ENCODE results near the gene TLK1. TPM values are rescaled to one million over a fixed set of nuclear protein-coding genes. Genes with fewer than 3 reads are reported as not detected.

TLK1 gene
- total RNA-seq, 2 donors from 2014 or later = 50.5 to 95.8 TPM

- no peaks in the 10 kb centered on the region for H3K9me3 ChIP-seq
- intact Hi-C loops (cut with DNase I) = loop anchor here (10.0 kb wide), 1 partner anchor 67 kb away; no protein-coding TSS in a partner anchor
- no peak for DNase-seq (ENCODE audit: low spot score)
- WGBS = 93% methylated on average over 5 of the region's 5 CpGs
- H3K27ac ChIP-seq = no peak overlapping the region
- H3K27me3 ChIP-seq (replicated peaks; ENCODE audit: insufficient read depth) = no peaks in the 10 kb centered on the region
- no peaks in the 10 kb centered on the region for H3K36me3 ChIP-seq
- TF ChIP-seq POLR2AphosphoS5 (IDR thresholded peaks at IDR 0.05) = no peak
- TF ChIP-seq POLR2A (IDR thresholded peaks at IDR 0.05) = no peak
- no peak for TF ChIP-seq CTCF (IDR thresholded peaks at IDR 0.05)
- H3K4me1 ChIP-seq (replicated peaks) = no peaks in the 10 kb centered on the region
- H3K4me3 ChIP-seq = no peak overlapping the region
These were observed 72.4 kb downstream of the TLK1 start for GRCh38 chr2:171088057-171088834.

GRCh38 chr2:171087547-171087946, 73.1 kb downstream of the TLK1 start:
- Histone ChIP-seq H3K4me1 (replicated peaks) (no peaks in the 10 kb centered on the region), H3K27me3 (replicated peaks; ENCODE audit: insufficient read depth) (no peaks in the 10 kb centered on the region), H3K4me3 (no peak overlapping the region), H3K9me3 (no peaks in the 10 kb centered on the region), H3K36me3 (no peaks in the 10 kb centered on the region), H3K27ac (no peak overlapping the region)
- DNase-seq (ENCODE audit: low spot score) = no peak
- TF ChIP-seq CTCF (IDR thresholded peaks at IDR 0.05) (no peak), POLR2A (IDR thresholded peaks at IDR 0.05) (no peak), POLR2AphosphoS5 (IDR thresholded peaks at IDR 0.05) (no peak)
- WGBS = 94% methylated on average over 1 of the region's 1 CpG
- intact Hi-C loops (cut with DNase I) = loop anchor here (10.0 kb wide), 1 partner anchor 67 kb away; no protein-coding TSS in a partner anchor

- no peaks in the 10 kb centered on the region for H3K4me1 ChIP-seq (replicated peaks)
- WGBS = 53% methylated on average over 13 of the region's 13 CpGs
- DNase-seq (ENCODE audit: low spot score) = peak; percentile 16
These were observed 74.1 kb downstream of the TLK1 start for GRCh38 chr2:171086352-171087290.

GRCh38 chr2:171084128-171084527, 76.6 kb downstream of the TLK1 start:
- no peak overlapping the region for H3K27ac ChIP-seq
- intact Hi-C loops (cut with DNase I) = loop anchor here (10.0 kb wide), 1 partner anchor 71 kb away; no protein-coding TSS in a partner anchor
- H3K4me1 ChIP-seq (replicated peaks) = no peaks in the 10 kb centered on the region
- no peaks in the 10 kb centered on the region for H3K27me3 ChIP-seq (replicated peaks; ENCODE audit: insufficient read depth)
- no peak overlapping the region for H3K4me3 ChIP-seq
- 67% methylated on average over 5 of the region's 5 CpGs for WGBS
- no peaks in the 10 kb centered on the region for H3K36me3 ChIP-seq
- no peaks in the 10 kb centered on the region for H3K9me3 ChIP-seq
- TF ChIP-seq POLR2A (IDR thresholded peaks at IDR 0.05) (no peak), POLR2AphosphoS5 (IDR thresholded peaks at IDR 0.05) (no peak), CTCF (IDR thresholded peaks at IDR 0.05) (no peak)
- no peak for DNase-seq (ENCODE audit: low spot score)

More at GRCh38 chr2:171086352-171087290, 74.1 kb downstream of the TLK1 start:
- Histone ChIP-seq H3K36me3 (no peaks in the 10 kb centered on the region), H3K4me3 (no peak overlapping the region), H3K27ac (no peak overlapping the region), H3K9me3 (no peaks in the 10 kb centered on the region), H3K27me3 (replicated peaks; ENCODE audit: insufficient read depth) (no peaks in the 10 kb centered on the region)
- no peak for TF ChIP-seq POLR2A (IDR thresholded peaks at IDR 0.05)
- TF ChIP-seq CTCF (IDR thresholded peaks at IDR 0.05) = peak in 3 of 4 experiments; percentile 19 to 44 (median 36)
- intact Hi-C loops (cut with DNase I) = loop anchor here (10.0 kb wide), 1 partner anchor 68 kb away; no protein-coding TSS in a partner anchor
